HG02588 (cell line): ENCODE measurements around the gene RNF225.
"Not testable (repeated sequence)": the region's sequence is repeated elsewhere in the genome, so short reads cannot be mapped to it uniquely, and the experiment has no call there.

Experiments
- ATAC-seq: cut with Tn5 transposase; IDR thresholded peaks from one replicate; pipeline ENCODE4 v1.9.1; 2021; ENCODE audit warnings: mild to moderate bottlenecking, moderate library complexity; ENCODE audit not compliant: unreplicated experiment

Gene RNF225

DNA sequence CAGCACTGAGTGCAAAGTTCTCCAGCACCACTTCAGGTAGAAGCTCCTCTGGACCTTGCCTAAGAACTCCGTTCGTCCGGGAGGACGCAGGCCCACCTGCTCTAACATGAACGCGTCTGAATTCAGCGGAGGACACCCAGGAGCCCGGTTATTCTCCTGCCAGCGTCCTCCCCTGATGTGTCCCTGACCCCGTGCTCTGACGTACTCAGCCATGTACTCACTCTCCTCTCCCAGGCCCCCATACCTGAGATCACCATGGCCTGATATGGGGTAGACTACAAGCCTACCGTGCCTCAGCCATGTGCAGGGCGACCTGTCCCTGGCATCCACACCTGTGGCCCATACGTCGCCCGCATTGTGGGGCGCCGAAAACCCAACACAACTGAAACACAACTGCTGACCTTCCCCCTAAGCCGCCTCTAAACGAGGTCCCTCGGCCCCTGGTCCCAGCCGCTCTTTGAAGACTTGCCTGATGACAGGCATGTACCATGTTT is 12.2 kb downstream of the RNF225 start:
- no peak for ATAC-seq

DNA sequence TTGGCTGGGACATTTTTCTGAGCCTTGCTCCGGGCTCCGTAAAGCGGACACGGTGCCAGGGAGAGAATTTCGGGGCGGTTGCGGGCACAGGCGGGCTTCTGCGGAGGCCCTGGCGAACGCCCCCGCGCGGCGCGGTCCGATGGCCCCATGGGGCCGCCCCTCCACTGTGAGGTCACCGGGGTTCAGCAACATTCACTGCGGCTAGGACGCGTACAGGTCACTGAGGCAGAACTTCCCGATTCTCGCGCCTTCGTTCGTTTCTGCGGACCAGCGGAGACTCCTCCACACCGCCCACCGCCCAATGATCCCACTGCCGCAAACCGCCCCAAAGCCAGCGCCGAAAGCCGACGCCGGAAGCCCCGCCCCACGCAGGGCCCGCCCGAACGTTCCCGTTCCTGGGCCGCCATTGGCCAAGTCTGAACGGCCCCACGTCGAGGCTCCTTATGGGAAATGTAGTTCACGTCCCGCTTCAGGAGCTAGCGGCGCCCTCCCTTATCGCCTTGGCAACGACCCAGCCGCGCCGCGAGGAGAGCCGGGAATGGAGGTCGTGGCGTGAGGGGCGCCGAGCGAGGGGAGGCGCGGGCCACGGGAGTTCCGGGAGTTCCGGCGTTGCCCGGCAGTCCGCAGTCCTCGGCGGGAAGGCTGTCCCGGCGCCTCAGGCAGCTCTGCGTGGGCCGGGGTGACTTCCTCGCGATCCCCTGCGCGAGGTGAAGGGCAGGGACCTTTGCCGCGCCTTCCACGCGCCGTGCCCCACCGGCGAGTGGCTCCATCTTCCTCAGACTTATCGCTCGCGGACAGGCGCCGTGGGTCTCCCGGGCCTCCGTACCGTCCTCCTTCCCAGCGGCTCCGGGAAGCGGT is 12.9 kb downstream of the RNF225 start, which contains the start of gene ZNF584:
Gene ZNF584 (plus strand): TSS at position 498 of the 858 bp plus-strand sequence. CDS start 499 bp downstream, outside the sequence.
- peak; percentile 89 for ATAC-seq

- no peak for ATAC-seq
Measured at GRCh38 chr19:58409010-58409790, 13.7 kb downstream of the RNF225 start.

- ATAC-seq = no peak
Measured at GRCh38 chr19:58416604-58417003, 21.1 kb downstream of the RNF225 start.

DNA sequence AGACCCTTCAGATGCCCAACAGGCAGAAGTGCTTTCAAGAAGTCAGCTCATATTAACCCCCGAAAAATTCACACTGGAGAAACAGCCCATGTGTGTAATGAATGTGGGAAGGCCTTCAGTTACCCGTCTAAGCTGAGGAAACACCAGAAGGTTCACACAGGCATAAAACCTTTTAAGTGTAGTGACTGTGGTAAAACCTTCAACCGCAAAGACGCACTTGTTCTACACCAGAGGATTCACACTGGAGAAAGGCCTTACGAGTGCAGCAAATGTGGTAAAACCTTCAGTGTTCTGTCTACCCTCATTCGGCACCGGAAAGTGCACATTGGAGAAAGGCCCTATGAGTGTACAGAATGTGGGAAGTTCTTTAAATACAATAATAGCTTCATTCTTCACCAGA is 21.6 kb downstream of the RNF225 start:
- ATAC-seq = no peak

GRCh38 chr19:58428617-58429016 is 33.2 kb downstream of the RNF225 start:
- no peak for ATAC-seq

DNA sequence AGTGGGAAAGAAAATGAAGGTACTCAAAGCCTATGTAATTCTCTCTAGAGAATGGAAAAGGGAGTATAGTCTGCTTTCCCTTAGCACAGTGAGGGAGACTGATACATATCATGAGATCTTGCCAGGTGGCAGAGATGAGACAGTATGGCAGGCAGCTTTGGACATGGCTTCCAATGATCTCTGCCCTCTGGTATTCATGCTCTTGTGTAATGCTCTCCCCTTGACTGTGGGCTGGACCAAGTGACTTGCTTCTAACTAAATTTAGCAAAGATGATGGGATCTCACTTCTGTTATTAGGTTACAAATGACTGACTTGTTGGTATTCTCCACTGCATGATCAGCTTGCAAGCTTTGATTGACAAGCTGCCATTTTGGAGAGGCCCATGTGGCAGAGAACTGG is 34.3 kb downstream of the RNF225 start:
- ATAC-seq = no peak

- ATAC-seq = no peak
Measured at GRCh38 chr19:58434217-58434616, 38.8 kb downstream of the RNF225 start.

DNA sequence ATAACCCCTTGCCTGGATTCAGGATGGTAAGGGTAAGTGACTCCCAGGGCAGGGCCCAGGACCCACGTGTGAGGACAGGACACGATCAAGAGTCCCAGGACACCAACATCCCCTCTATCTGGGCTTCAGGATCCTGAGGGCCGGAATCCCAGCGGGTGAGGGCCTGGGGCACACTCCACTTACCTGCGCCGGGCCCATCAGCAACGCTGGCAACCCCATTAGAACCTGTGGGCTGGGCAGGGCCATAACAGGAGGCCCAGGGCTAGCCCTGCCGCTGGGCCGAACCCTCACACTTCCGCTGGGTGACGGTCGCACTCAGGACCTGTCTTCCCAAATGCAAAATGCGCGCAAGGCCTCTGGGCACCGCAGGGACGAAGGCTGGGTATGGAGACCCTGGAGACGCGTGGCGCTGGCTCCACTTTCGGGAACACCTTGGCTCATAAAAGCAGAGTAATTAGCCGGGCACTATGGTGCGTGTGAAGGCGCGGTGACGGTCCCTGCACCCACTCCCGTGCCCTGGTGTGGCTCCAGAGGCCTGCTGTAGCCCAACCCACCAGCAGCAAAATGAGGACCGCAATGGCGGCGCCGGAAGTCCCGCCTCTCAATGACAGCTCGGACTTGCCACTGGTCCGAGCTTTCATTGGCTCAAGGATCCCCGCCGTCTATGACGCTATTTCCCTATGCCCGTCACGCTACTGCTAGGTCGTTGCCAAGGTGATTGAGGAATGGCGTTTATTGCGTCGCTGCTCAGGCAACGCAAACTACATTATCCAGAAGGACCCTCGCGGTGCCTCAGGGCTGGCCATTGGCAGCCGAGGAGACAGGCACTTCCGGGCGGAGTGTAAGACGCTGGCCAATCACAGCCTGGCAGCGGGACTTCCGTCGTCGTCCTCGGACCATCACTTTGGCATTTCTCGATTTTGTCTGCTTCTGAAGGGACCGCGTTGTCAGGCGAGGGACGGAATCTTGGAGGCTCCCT is 44.4 kb downstream of the RNF225 start, which contains the start of gene ZNF132:
Gene ZNF132 (minus strand): TSS at position 578 of the 979 bp plus-strand sequence. CDS start 332 bp downstream, at position 246.
- ATAC-seq = peak; percentile 95

DNA sequence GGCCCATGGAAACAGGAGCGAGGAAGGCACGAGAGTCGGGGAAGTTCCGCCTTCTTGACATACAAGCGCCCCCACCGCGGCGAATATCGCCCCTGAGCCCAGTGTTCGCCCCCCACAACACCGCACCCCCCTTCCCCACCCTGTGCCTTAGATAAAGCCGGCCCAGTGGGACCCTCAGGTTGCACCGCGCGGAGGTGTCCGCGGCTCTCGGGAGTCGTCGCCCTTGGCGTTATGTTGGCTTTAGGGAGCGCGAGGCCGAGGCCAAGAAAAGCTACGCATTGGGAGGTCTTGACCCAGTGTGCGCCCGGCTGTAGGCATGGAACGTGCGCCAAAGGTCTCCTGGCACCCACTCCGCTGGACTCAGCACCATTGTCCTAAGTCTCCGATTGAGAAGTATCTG is 45.1 kb downstream of the RNF225 start:
- ATAC-seq = no peak

DNA sequence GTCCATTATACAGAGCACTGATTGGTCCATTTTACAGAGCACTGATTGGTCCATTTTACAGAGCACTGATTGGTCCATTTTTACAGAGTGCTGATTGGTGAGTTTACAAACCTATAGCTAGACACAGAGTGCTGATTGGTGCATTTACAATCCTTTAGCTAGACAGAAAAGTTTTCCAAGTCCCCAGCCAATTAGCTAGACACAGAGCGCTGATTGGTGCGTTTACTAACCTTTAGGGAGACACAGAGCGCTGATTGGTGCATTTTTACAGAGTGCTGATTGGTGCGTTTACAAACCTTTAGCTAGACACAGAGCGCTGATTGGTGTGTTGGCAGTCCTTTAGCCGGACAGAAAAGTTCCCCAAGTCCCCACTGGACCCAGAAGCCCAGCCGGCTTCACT is 47.5 kb downstream of the RNF225 start:
- ATAC-seq = not testable (repeated sequence)
